CMK (cell line): Measurements from ENCODE around the gene TBCB.
"Not testable (repeated sequence)": the region's sequence is repeated elsewhere in the genome, so short reads cannot be mapped to it uniquely, and the experiment has no call there.

Experiments used
- DNase-seq: peaks from one replicate; pipeline ENCODE4 v3.0.0-alpha.2; 2010; ENCODE audit warnings: low read depth

Gene TBCB

GRCh38 chr19:36101550-36102327 lies 13.5 kb upstream of the TBCB start:
- DNase-seq: no peak

GRCh38 chr19:36103040-36103626 lies 12.1 kb upstream of the TBCB start:
- DNase-seq: no peak

GRCh38 chr19:36103842-36104552 lies 11.3 kb upstream of the TBCB start:
- no peak for DNase-seq

- no peak for DNase-seq
Observed at GRCh38 chr19:36106441-36106840, 8.8 kb upstream of the TBCB start.

- no peak for DNase-seq
Observed at GRCh38 chr19:36106991-36107390, 8.3 kb upstream of the TBCB start.

GRCh38 chr19:36108684-36109083 lies 6.6 kb upstream of the TBCB start:
- no peak for DNase-seq

- no peak for DNase-seq
Observed at GRCh38 chr19:36110487-36111199, 4.6 kb upstream of the TBCB start, which contains the start of gene OVOL3. Gene OVOL3 (plus strand): TSS chr19:36111143. CDS start chr19:36111203, 60 bp downstream.

- no peak for DNase-seq
Observed at GRCh38 chr19:36111200-36111539, 4.1 kb upstream of the TBCB start.

- no peak for DNase-seq
Observed at GRCh38 chr19:36112678-36113077, 2.6 kb upstream of the TBCB start.

GRCh38 chr19:36113425-36113824 lies 1.8 kb upstream of the TBCB start:
- no peak for DNase-seq

- DNase-seq: no peak
Observed at GRCh38 chr19:36113894-36114720, 1.2 kb upstream of the TBCB start.

GRCh38 chr19:36114721-36115452 lies 381 bp upstream of the TBCB start, which contains the start of gene POLR2I:
Gene POLR2I (minus strand): TSS chr19:36114875. CDS start chr19:36114856, 19 bp downstream.
- DNase-seq: peak; percentile 97

GRCh38 chr19:36116344-36116637 lies 1.0 kb downstream of the TBCB start:
- DNase-seq: no peak

GRCh38 chr19:36120092-36120983 lies 5.1 kb downstream of the TBCB start:
- no peak for DNase-seq

- no peak for DNase-seq
Observed at GRCh38 chr19:36120984-36121358, 5.7 kb downstream of the TBCB start.

GRCh38 chr19:36121486-36122124 lies 6.3 kb downstream of the TBCB start:
- no peak for DNase-seq

- no peak for DNase-seq
Observed at GRCh38 chr19:36125557-36125956, 10.3 kb downstream of the TBCB start.

GRCh38 chr19:36128392-36128736 lies 13.1 kb downstream of the TBCB start:
- peak; percentile 38 for DNase-seq

GRCh38 chr19:36131221-36131620 lies 16.0 kb downstream of the TBCB start:
- not testable (repeated sequence) for DNase-seq

- not testable (repeated sequence) for DNase-seq
Observed at GRCh38 chr19:36134867-36135266, 19.6 kb downstream of the TBCB start.
